GM12878 (cell line): ENCODE results near the gene DMXL1. TPM values are rescaled to one million over a fixed set of nuclear protein-coding genes. Genes with fewer than 3 reads are reported as not detected.

Source experiments
- ATAC-seq: fragments of 200-7000 bp; cut with Tn5 transposase; 3 replicates; pipeline ENCODE4 v1.9.1; 2020; ENCODE audit warnings: mild to moderate bottlenecking, moderate library complexity
- BruUV-seq: library from RNA; stranded (reverse); fragments of 400-500 nt; replicated peaks from 2 replicates; lab custom pipeline; 2021; lab: Mats Ljungman, UMichigan
- CTCF ChIA-PET: fragments of 300-600 bp; sonication (Branson Sonifier 250); formaldehyde crosslinking; extraction: SDS; loops from one replicate; lab custom pipeline; 2021; ENCODE audit warnings: inconsistent platforms; lab: Yijun Ruan, JAX
- POLR2A ChIA-PET: fragments of 350-600 bp; formaldehyde crosslinking; extraction: SDS; loops from one replicate; lab custom pipeline; 2021; ENCODE audit warnings: inconsistent platforms; lab: Charles Lee
- RAD21 ChIA-PET: fragments of 300-600 bp; sonication (Branson Sonifier 250); formaldehyde crosslinking; loops from one replicate; lab custom pipeline; 2023; ENCODE audit warnings: antibody characterized with exemption; ENCODE audit not compliant: unreplicated experiment; lab: Charles Lee
- SMC1A ChIA-PET: fragments of 300-600 bp; sonication (Branson Sonifier 250); formaldehyde crosslinking; loops from one replicate; lab custom pipeline; 2023; ENCODE audit not compliant: unreplicated experiment, uncharacterized antibody; lab: Charles Lee
- DNase-seq: peaks from one replicate; pipeline ENCODE4 v3.0.0-alpha.2; 2011; ENCODE audit warnings: low read depth, low spot score
- FAIRE-seq: peaks from 3 replicates; lab custom pipeline; 2011; peaks lifted over from hg19 to GRCh38; lab: Jason Lieb, UNC
- H2AFZ ChIP-seq: 2 replicates; pipeline ENCODE4 v1.6.0; 2011; ENCODE audit warnings: low read depth, low read length, control low read depth; ENCODE audit not compliant: control insufficient read depth
- H3K27ac ChIP-seq: 2 replicates; pipeline ENCODE4 v1.5.1; 2011; ENCODE audit warnings: control low read depth; ENCODE audit not compliant: control insufficient read depth, insufficient read depth
- H3K27me3 ChIP-seq, 2 experiments: replicated peaks in 1 of 2; 2 replicates each; pipeline versions ENCODE4 v1.6.0 to v1.6.1; 2011; ENCODE audit warnings: low read length in 1 of 2; ENCODE audit not compliant: control insufficient read depth in 2 of 2, insufficient read depth in 2 of 2
- H3K36me3 ChIP-seq, 2 experiments: 2 replicates each; pipeline ENCODE4 v1.5.1; 2011; ENCODE audit warnings: low read length in 1 of 2; ENCODE audit not compliant: control insufficient read depth in 2 of 2, insufficient read depth in 2 of 2
- H3K4me1 ChIP-seq: 2 replicates; pipeline ENCODE4 v1.6.1; 2011; ENCODE audit warnings: mild to moderate bottlenecking, low read length, moderate library complexity, mixed read lengths; ENCODE audit not compliant: control insufficient read depth, insufficient read depth
- H3K4me2 ChIP-seq: 2 replicates; pipeline ENCODE4 v1.6.0; 2011; ENCODE audit warnings: control low read depth; ENCODE audit not compliant: control insufficient read depth, insufficient read depth
- H3K4me3 ChIP-seq: fragments of 200-600 bp; sonication (generic); 2 replicates; pipeline ENCODE4 v1.5.1; 2016
- H3K79me2 ChIP-seq: 2 replicates; pipeline ENCODE4 v1.6.0; 2011; ENCODE audit warnings: low read length; ENCODE audit not compliant: control insufficient read depth, insufficient read depth
- H3K9ac ChIP-seq: 2 replicates; pipeline ENCODE4 v1.8.0; 2011; ENCODE audit warnings: low read length, control low read depth, mixed read lengths; ENCODE audit not compliant: control insufficient read depth, insufficient read depth
- H3K9me3 ChIP-seq: replicated peaks from 3 replicates; pipeline ENCODE4 v1.5.1; 2011; ENCODE audit warnings: mild to moderate bottlenecking, low read length; ENCODE audit not compliant: control insufficient read depth, insufficient read depth
- H4K20me1 ChIP-seq: 2 replicates; pipeline ENCODE4 v1.6.0; 2011; ENCODE audit not compliant: control insufficient read depth, insufficient read depth
- FOXK2 ChIP-seq: fragments of 450-650 bp; IDR thresholded peaks from 2 replicates; pipeline ENCODE4 v1.6.1; 2017; ENCODE audit warnings: mild to moderate bottlenecking, moderate library complexity
- IKZF1 ChIP-seq: fragments of 450-650 bp; conservative IDR thresholded peaks from 2 replicates; pipeline ENCODE4 v1.6.1; 2017; ENCODE audit warnings: antibody characterized with exemption, mild to moderate bottlenecking
- LARP7 ChIP-seq: fragments of 450-650 bp; IDR thresholded peaks from 2 replicates; pipeline ENCODE4 v1.6.1; 2017; ENCODE audit warnings: mild to moderate bottlenecking
- NR2C1 ChIP-seq: fragments of 450-650 bp; IDR thresholded peaks from 2 replicates; pipeline ENCODE4 v1.6.1; 2017; ENCODE audit warnings: antibody characterized with exemption, mild to moderate bottlenecking, moderate library complexity
- RUNX3 ChIP-seq: IDR thresholded peaks from 2 replicates; pipeline ENCODE4 v1.6.1; 2012; ENCODE audit warnings: low read length, inconsistent platforms
- SPI1 ChIP-seq: IDR thresholded peaks from 2 replicates; pipeline ENCODE4 v1.6.1; 2011; ENCODE audit warnings: low read depth, mild to moderate bottlenecking, low read length, moderate library complexity, borderline replicate concordance; ENCODE audit not compliant: insufficient read depth
- STAT3 ChIP-seq: IDR thresholded peaks from 2 replicates; pipeline ENCODE4 v1.6.1; 2011; ENCODE audit warnings: low read depth, low read length, improper control_type of control experiment
- in situ Hi-C: fragments of 300-500 bp; cut with MboI; formaldehyde crosslinking; loops from 9 replicates; pipeline ENCODE4 v1.14.3; 2018; ENCODE audit warnings: mixed read lengths
- intact Hi-C: fragments of 100-400 bp; cut with micrococcal nuclease; formaldehyde crosslinking; loops from one replicate; pipeline ENCODE4 v1.14.2; 2022; ENCODE audit not compliant: unreplicated experiment
- polyA plus RNA-seq, 11 experiments: library from polyadenylated mRNA; depleted of rRNA in 4 of 11; unstranded in 6 of 11; stranded (reverse) in 5 of 11; fragments of >200 nt; fragmentation: Nextera tagmentation in 4 of 11; fragmentation: Illumina TruSeq in 1 of 11; extraction: Ambion mirVana in 4 of 11; extraction: Trizol in 1 of 11; gene quantifications; 1 replicate in 1 of 11; 2 replicates in 10 of 11; pipeline versions ENCODE4 v1.2.1 to v1.2.3, GENCODE V29; 2011 to 2016; ENCODE audit warnings: inconsistent platforms in 2 of 11, missing spikeins in 2 of 11, low read depth in 1 of 11
- total RNA-seq, 4 experiments: library from RNA; depleted of rRNA in 3 of 4; stranded (reverse); fragments of >200 nt in 3 of 4; fragmentation: Illumina TruSeq in 1 of 4; extraction: Trizol in 1 of 4; gene quantifications; 2 replicates each; pipeline versions ENCODE4 v1.2.1 to v1.2.3, GENCODE V29; 2013 to 2021
- TF ChIP-seq, protein P1 (sequence below): IDR thresholded peaks from 2 replicates; pipeline ENCODE4 v1.6.1; 2012; ENCODE audit warnings: low read length, inconsistent platforms
- TF ChIP-seq, protein P2 (sequence below): fragments of 150-350 bp; IDR thresholded peaks from 2 replicates; pipeline ENCODE4 v1.6.1; 2014; ENCODE audit warnings: mild to moderate bottlenecking, low read depth, low read length

The DMXL1 gene
- total and polyA plus RNA-seq, 10 of the 15 experiments (the other 5 are each of a cell fraction or from before 2014, with no cell fraction given), result 9.1 to 67.7 (median 34.1) TPM

DNA sequence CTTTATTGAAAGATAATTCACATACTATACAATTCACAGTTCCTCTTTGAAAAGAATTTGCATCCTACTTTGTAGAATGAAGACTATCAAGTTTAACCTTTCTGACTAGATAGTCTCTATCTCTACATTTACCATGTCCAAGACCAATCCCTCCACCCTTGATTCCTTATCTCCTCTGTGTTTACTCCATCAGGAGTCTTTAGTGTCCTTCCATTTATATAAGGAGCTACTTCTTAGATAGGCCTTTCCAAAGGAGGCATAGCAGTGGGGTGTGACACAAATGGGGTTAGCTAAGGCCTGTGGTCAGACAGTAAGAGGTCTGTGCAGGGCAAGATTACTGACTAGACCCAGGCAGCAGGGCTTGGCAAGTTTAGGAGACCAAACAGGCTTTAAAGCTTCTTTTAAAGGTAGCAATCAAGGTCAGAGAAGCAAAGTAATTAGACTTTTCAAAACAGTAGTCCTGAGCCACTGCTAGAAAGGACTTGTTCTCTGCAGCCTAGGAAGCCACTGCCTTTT, 11.1 kb upstream of the DMXL1 start:
- H3K4me2 ChIP-seq, result no peak overlapping the region
- no peak overlapping the region for H3K9ac ChIP-seq
- H3K27ac ChIP-seq, result no peak overlapping the region; the same call in 1 of the 2 replicates
- POLR2A ChIA-PET, result interaction anchor here (1.0 kb wide), 1 partner anchor 11 kb away, joined by 6 read pairs; the partner anchor contains the start of gene DMXL1
- H4K20me1 ChIP-seq, result no peaks in the 10 kb centered on the region
- peak overlapping the region; percentile 41 for H2AFZ ChIP-seq
- intact Hi-C loops, result no loop called here
- DNase-seq, result no peak
- H3K4me3 ChIP-seq, result no peak overlapping the region
- no peaks in the 10 kb centered on the region for H3K79me2 ChIP-seq
- no peaks in the 10 kb centered on the region for H3K27me3 ChIP-seq
- FAIRE-seq, result no peak
- in situ Hi-C loops, result no loop called here
- peaks cover 12% of the 10 kb centered on the region for H3K4me1 ChIP-seq
- ATAC-seq, result peak; percentile 50
- SMC1A ChIA-PET, result interaction anchor here (1.0 to 2.5 kb wide), 6 partner anchors 10 to 36 kb away, joined by 3 to 8 read pairs (median 4); no protein-coding TSS in a partner anchor
- BruUV-seq, result no TSS peak
- CTCF ChIA-PET, result interaction anchor here (0.7 to 1.1 kb wide), 2 partner anchors 9 to 352 kb away, joined by 3 read pairs; no protein-coding TSS in a partner anchor
- RAD21 ChIA-PET, result interaction anchor here (1.4 kb wide), 1 partner anchor 38 kb away, joined by 3 read pairs; no protein-coding TSS in a partner anchor
- H3K36me3 ChIP-seq, result no peaks in the 10 kb centered on the region
- TF ChIP-seq, protein P1, sequence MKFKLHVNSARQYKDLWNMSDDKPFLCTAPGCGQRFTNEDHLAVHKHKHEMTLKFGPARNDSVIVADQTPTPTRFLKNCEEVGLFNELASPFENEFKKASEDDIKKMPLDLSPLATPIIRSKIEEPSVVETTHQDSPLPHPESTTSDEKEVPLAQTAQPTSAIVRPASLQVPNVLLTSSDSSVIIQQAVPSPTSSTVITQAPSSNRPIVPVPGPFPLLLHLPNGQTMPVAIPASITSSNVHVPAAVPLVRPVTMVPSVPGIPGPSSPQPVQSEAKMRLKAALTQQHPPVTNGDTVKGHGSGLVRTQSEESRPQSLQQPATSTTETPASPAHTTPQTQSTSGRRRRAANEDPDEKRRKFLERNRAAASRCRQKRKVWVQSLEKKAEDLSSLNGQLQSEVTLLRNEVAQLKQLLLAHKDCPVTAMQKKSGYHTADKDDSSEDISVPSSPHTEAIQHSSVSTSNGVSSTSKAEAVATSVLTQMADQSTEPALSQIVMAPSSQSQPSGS, result no peak
- TF ChIP-seq, protein P2, sequence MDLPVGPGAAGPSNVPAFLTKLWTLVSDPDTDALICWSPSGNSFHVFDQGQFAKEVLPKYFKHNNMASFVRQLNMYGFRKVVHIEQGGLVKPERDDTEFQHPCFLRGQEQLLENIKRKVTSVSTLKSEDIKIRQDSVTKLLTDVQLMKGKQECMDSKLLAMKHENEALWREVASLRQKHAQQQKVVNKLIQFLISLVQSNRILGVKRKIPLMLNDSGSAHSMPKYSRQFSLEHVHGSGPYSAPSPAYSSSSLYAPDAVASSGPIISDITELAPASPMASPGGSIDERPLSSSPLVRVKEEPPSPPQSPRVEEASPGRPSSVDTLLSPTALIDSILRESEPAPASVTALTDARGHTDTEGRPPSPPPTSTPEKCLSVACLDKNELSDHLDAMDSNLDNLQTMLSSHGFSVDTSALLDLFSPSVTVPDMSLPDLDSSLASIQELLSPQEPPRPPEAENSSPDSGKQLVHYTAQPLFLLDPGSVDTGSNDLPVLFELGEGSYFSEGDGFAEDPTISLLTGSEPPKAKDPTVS, result no peak
- TF ChIP-seq NR2C1 (no peak), IKZF1 (no peak), SPI1 (peak; percentile 34; the same call in 1 of the 2 replicates), STAT3 (no peak), RUNX3 (peak; percentile 28; the same call in 1 of the 2 replicates), FOXK2 (no peak), LARP7 (no peak)
- H3K9me3 ChIP-seq, result no peaks in the 10 kb centered on the region
